HS-27A (cell line): ENCODE measurements around the gene KAT7.

ENCODE experiments used
- DNase-seq: peaks from one replicate; pipeline ENCODE4 v3.0.0-alpha.2; 2012; ENCODE audit warnings: low read depth, missing footprints

Gene KAT7

GRCh38 chr17:49871211-49871610 lies 82.7 kb downstream of the KAT7 start:
- DNase-seq, result no peak

- no peak for DNase-seq
These were observed 84.4 kb downstream of the KAT7 start for GRCh38 chr17:49872754-49873377.

DNA sequence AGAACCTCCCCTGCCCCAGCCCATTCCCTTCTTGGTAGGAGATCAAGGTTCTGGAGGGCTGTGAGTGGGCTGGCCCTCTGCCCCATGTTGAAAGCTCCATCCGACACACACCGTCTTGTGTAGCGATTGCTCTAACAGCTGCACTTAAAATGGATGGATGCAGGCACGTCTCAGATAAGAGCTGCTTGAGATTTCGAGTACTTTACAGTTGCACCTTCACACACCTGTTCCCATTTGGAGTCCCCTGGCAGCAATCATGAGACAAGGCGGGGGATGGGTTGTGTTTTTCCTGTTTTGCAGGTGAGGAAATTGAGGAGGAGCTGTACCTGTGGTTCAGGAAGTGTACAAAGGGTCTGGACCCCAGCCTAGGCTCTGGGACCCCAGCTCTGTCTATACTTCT lies 85.0 kb downstream of the KAT7 start:
- DNase-seq, result no peak

- DNase-seq, result no peak
These were observed 85.4 kb downstream of the KAT7 start for GRCh38 chr17:49873926-49874325.

DNA sequence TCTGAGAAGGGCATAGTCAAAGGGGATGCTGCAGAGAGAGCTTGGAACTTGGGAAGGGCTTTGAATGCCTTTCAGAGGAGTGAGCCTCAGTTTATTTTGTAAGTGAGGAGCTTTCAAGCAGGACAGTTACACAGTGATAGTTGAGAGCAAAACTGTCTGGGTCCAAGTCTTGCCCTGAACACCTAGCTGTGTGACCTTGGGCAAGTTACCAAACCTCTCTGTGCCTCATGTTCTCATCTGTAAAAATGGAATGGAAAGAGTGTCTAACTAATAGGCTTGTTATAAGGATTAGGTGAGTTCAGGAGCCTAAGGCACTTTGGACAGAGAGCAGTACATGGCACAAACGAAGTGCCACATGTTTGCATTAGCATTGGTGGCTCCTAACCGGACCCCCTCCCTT lies 86.4 kb downstream of the KAT7 start:
- no peak for DNase-seq

GRCh38 chr17:49875685-49876084 lies 87.2 kb downstream of the KAT7 start:
- no peak for DNase-seq

DNA sequence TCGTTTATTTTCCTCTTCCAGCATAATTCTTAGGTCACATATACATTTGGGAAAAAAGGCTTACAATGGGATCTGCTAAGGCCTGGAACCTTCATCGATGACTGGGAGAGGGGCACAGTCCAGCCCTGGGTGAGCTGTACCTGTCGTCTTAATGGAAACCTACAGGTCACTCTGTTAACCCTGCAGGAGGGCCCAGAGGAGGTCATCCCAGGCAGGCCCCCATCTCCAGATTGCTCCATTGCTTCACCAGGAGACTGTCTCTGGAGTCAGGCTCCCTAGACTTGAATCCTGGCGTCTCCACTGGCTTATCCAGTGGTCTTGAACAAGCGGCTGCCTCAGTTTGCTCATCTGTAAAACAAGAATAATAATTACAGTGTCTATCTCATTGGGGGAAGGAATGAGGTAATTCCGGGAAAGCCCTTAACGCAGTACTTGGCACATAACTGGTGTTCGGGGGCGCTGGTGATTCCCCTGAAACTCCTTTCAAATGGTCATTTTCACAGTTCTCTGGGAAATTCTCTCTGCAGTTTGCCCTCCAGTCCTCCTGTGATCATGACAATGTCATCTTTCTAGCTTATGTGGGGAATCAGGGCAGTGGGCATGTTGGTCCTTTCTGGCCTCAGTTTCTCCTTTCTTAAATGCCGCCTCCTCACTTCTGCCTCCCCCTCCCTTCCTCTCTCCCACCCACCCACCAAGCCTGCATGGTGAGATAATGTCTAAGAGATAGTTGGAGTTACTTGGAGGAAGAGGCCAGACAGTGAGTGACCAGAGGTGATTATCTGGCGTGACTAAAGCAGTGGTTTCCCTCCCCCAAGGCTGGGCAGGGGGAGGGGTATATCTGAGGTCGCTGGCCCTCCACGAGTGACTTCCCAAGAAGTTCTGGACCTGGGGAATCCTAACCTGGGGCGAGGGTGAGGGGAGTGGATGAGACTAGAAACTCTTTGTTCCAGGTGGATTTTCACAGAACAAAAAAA lies 90.7 kb downstream of the KAT7 start:
- DNase-seq, result no peak

- no peak for DNase-seq
These were observed 92.0 kb downstream of the KAT7 start for GRCh38 chr17:49880291-49881053.

- DNase-seq, result no peak
These were observed 92.5 kb downstream of the KAT7 start for GRCh38 chr17:49881054-49881402.

- DNase-seq, result no peak
These were observed 94.0 kb downstream of the KAT7 start for GRCh38 chr17:49882434-49882833.
